Caco-2 (cell line): Measurements from ENCODE around the gene MYL12B. TPM values are rescaled to one million over a fixed set of nuclear protein-coding genes. Genes with fewer than 3 reads are reported as not detected.
"Not testable (repeated sequence)": the region's sequence is repeated elsewhere in the genome, so short reads cannot be mapped to it uniquely, and the experiment has no call there.

Source experiments
- BruUV-seq: library from RNA; stranded (reverse); fragments of 400-500 nt; replicated peaks from 2 replicates; lab custom pipeline; 2021; lab: Mats Ljungman, UMichigan
- CTCF ChIA-PET: fragments of 300-600 bp; sonication (Branson Sonifier 250); formaldehyde crosslinking; loops from one replicate; lab custom pipeline; 2022; ENCODE audit warnings: antibody characterized with exemption; lab: Charles Lee
- POLR2A ChIA-PET: fragments of 300-600 bp; sonication (Branson Sonifier 250); formaldehyde crosslinking; loops from one replicate; lab custom pipeline; 2022; ENCODE audit warnings: antibody characterized with exemption; lab: Charles Lee
- DNase-seq, 2 experiments: peaks; one replicate each; pipeline versions ENCODE4 v3.0.0 to v3.0.0-alpha.2; 2020 to 2022
- H3K27me3 ChIP-seq: replicated peaks from 2 replicates; pipeline ENCODE4 v1.6.0; 2011; ENCODE audit warnings: low read length; ENCODE audit not compliant: control insufficient read depth, insufficient read depth
- H3K36me3 ChIP-seq: 2 replicates; pipeline ENCODE4 v1.5.1; 2011; ENCODE audit warnings: low read length; ENCODE audit not compliant: control insufficient read depth, insufficient read depth
- H3K4me1 ChIP-seq: fragments of 250-450 bp; sonication (Bioruptor Pico); 2 replicates; pipeline ENCODE4 v1.5.1; 2020; ENCODE audit warnings: mild to moderate bottlenecking
- H3K4me3 ChIP-seq: 2 replicates; pipeline ENCODE4 v1.5.1; 2011; ENCODE audit warnings: low read depth, mild to moderate bottlenecking, control low read depth, low read length
- H3K9me3 ChIP-seq: fragments of 250-450 bp; sonication (Bioruptor Pico); 2 replicates; pipeline ENCODE4 v1.5.1; 2020; ENCODE audit warnings: mild to moderate bottlenecking, moderate library complexity
- H3K27ac Mint-ChIP-seq: one replicate; pipeline ENCODE4 v1.8.0; 2022; ENCODE audit warnings: mixed read lengths; ENCODE audit not compliant: unreplicated experiment
- H3K27me3 Mint-ChIP-seq: one replicate; pipeline ENCODE4 v1.8.0; 2022; ENCODE audit warnings: mixed read lengths; ENCODE audit not compliant: insufficient read depth, unreplicated experiment
- H3K36me3 Mint-ChIP-seq: one replicate; pipeline ENCODE4 v1.8.0; 2022; ENCODE audit warnings: mild to moderate bottlenecking, mixed read lengths; ENCODE audit not compliant: insufficient read depth, unreplicated experiment
- H3K4me1 Mint-ChIP-seq: one replicate; pipeline ENCODE4 v1.8.0; 2022; ENCODE audit warnings: low read depth, mixed read lengths; ENCODE audit not compliant: unreplicated experiment
- H3K4me3 Mint-ChIP-seq: one replicate; pipeline ENCODE4 v1.8.0; 2022; ENCODE audit warnings: mild to moderate bottlenecking, moderate library complexity, mixed read lengths; ENCODE audit not compliant: unreplicated experiment
- H3K9me3 Mint-ChIP-seq: one replicate; pipeline ENCODE4 v1.8.0; 2022; ENCODE audit warnings: mixed read lengths; ENCODE audit not compliant: unreplicated experiment
- CTCF ChIP-seq, 2 experiments: fragments of 200-600 bp in 1 of 2; IDR thresholded peaks; 1 replicate in 1 of 2; 2 replicates in 1 of 2; pipeline versions ENCODE4 v1.5.1 to v1.8.0; 2011 to 2022; ENCODE audit warnings: antibody characterized with exemption in 1 of 2, control low read depth in 1 of 2, inconsistent platforms in 1 of 2, low read depth in 1 of 2, low read length in 1 of 2, mild to moderate bottlenecking in 1 of 2, moderate library complexity in 1 of 2; ENCODE audit not compliant: insufficient read depth in 1 of 2, severe bottlenecking in 1 of 2, unreplicated experiment in 1 of 2
- intact Hi-C: fragments of 100-400 bp; cut with micrococcal nuclease; formaldehyde crosslinking; loops from one replicate; pipeline ENCODE4 v1.10.0; 2022; ENCODE audit not compliant: unreplicated experiment
- total RNA-seq: library from RNA; stranded (reverse); gene quantifications from 2 replicates; pipeline ENCODE4 v1.2.3, GENCODE V29; 2022

Gene MYL12B
- total RNA-seq, 1 experiment from 2014 or later, result 467 TPM

GRCh38 chr18:3305933-3306332, 44.0 kb downstream of the MYL12B start:
- no peaks in the 10 kb centered on the region for H3K36me3 ChIP-seq
- H3K4me3 ChIP-seq, result no peak overlapping the region
- ChIA-PET CTCF (interaction anchor here (1.0 kb wide), 1 partner anchor 9 kb away, joined by 4 read pairs; no protein-coding TSS in a partner anchor), POLR2A (no interaction called here)
- H3K9me3 ChIP-seq, result no peaks in the 10 kb centered on the region
- no peak for TF ChIP-seq CTCF (IDR thresholded peaks at IDR 0.05; ENCODE audit: insufficient read depth in 1 of 2, low read depth in 1 of 2, low read length in 1 of 2, severe bottlenecking in 1 of 2, unreplicated experiment in 1 of 2)
- peaks cover 6% of the 10 kb centered on the region for H3K4me1 Mint-ChIP-seq
- intact Hi-C loops, result no loop called here
- H3K27ac Mint-ChIP-seq, result no peak overlapping the region
- no peak for DNase-seq
- no peaks in the 10 kb centered on the region for H3K9me3 Mint-ChIP-seq
- no peak overlapping the region for H3K4me3 Mint-ChIP-seq
- H3K27me3 Mint-ChIP-seq, result no peaks in the 10 kb centered on the region
- H3K4me1 ChIP-seq, result no peaks in the 10 kb centered on the region
- H3K27me3 ChIP-seq, result no peaks in the 10 kb centered on the region
- no TSS peak for BruUV-seq
- H3K36me3 Mint-ChIP-seq, result no peaks in the 10 kb centered on the region

DNA sequence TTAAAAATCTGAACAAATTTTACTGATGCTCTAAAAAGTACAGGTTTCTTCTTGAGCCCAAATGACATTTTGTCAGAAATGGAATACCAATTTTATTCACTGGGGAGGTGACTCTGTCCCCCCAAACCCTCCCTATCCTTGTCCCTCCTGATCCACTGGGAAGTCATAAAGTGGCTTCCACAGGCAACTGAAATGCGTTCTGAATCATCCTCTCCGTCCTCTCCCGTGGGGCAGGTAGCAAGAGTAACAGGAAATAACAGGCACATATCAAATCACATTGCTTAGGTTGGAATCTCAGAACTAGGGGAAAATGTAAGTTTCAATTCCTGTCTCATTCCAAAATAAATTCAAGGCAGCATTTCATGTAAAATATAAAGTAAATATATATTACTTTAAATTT, 44.5 kb downstream of the MYL12B start:
- Mint-ChIP-seq H3K4me3 (no peak overlapping the region), H3K27me3 (no peaks in the 10 kb centered on the region), H3K4me1 (peaks cover 6% of the 10 kb centered on the region), H3K27ac (no peak overlapping the region), H3K36me3 (no peaks in the 10 kb centered on the region), H3K9me3 (no peaks in the 10 kb centered on the region)
- H3K9me3 ChIP-seq, result no peaks in the 10 kb centered on the region
- no peak for TF ChIP-seq CTCF (IDR thresholded peaks at IDR 0.05; ENCODE audit: insufficient read depth in 1 of 2, low read depth in 1 of 2, low read length in 1 of 2, severe bottlenecking in 1 of 2, unreplicated experiment in 1 of 2)
- intact Hi-C loops, result no loop called here
- BruUV-seq, result no TSS peak
- no peaks in the 10 kb centered on the region for H3K36me3 ChIP-seq
- ChIA-PET CTCF (interaction anchor here (1.0 kb wide), 1 partner anchor 9 kb away, joined by 4 read pairs; no protein-coding TSS in a partner anchor), POLR2A (no interaction called here)
- no peaks in the 10 kb centered on the region for H3K4me1 ChIP-seq
- no peak for DNase-seq
- no peaks in the 10 kb centered on the region for H3K27me3 ChIP-seq
- no peak overlapping the region for H3K4me3 ChIP-seq

DNA sequence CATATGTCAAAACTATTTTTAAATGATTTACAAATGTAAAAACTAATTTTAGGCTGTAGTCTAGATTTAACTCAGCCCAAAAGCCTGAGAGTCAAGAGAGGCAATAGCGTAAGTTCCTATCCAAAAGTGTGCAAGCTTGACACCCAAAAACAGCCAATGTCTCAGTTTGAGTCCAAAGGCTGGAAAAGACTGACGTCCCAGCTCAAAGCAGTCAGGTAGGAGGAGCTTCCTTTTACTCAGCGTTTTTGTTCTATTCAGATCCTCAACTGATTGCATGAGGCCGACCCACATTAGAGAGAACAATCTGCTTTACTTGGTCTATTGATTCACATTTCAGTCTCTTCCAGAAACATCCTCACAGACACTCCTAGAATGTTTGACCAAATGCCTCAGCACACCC, 51.8 kb downstream of the MYL12B start:
- Mint-ChIP-seq H3K4me1 (peaks cover 6% of the 10 kb centered on the region), H3K4me3 (no peak overlapping the region), H3K9me3 (no peaks in the 10 kb centered on the region), H3K27me3 (no peaks in the 10 kb centered on the region), H3K36me3 (no peaks in the 10 kb centered on the region), H3K27ac (no peak overlapping the region)
- Histone ChIP-seq H3K4me1 (peaks cover 10% of the 10 kb centered on the region), H3K27me3 (no peaks in the 10 kb centered on the region), H3K4me3 (no peak overlapping the region), H3K36me3 (no peaks in the 10 kb centered on the region), H3K9me3 (no peaks in the 10 kb centered on the region)
- BruUV-seq, result no TSS peak
- POLR2A ChIA-PET, result no interaction called here
- DNase-seq, result no peak
- CTCF ChIA-PET, result no interaction called here
- intact Hi-C loops, result no loop called here
- TF ChIP-seq CTCF (IDR thresholded peaks at IDR 0.05; ENCODE audit: insufficient read depth in 1 of 2, low read depth in 1 of 2, low read length in 1 of 2, severe bottlenecking in 1 of 2, unreplicated experiment in 1 of 2), result no peak

GRCh38 chr18:3315344-3315743, 53.4 kb downstream of the MYL12B start:
- H3K9me3 Mint-ChIP-seq, H3K4me1 ChIP-seq, H3K4me3 Mint-ChIP-seq, H3K36me3 Mint-ChIP-seq, H3K36me3 ChIP-seq, H3K27me3 Mint-ChIP-seq, CTCF ChIA-PET, BruUV-seq, DNase-seq, H3K9me3 ChIP-seq, H3K4me3 ChIP-seq, H3K27ac Mint-ChIP-seq, H3K27me3 ChIP-seq, POLR2A ChIA-PET, intact Hi-C loops: not testable (repeated sequence)
- peaks cover 13% of the 10 kb centered on the region for H3K4me1 Mint-ChIP-seq
